Keratinocyte (primary cell): Measurements from ENCODE around the gene CELF5. TPM values are rescaled to one million over a fixed set of nuclear protein-coding genes. Genes with fewer than 3 reads are reported as not detected.
"Not testable (repeated sequence)": the region's sequence is repeated elsewhere in the genome, so short reads cannot be mapped to it uniquely, and the experiment has no call there.

Experiments
- DNase-seq: peaks from one replicate; pipeline ENCODE4 v3.0.0-alpha.2; 2011; ENCODE audit warnings: low read depth, missing footprints, low spot score
- FAIRE-seq: peaks from 2 replicates; lab custom pipeline; 2011; peaks lifted over from hg19 to GRCh38; lab: Jason Lieb, UNC
- H2AFZ ChIP-seq: 2 replicates; pipeline ENCODE4 v1.6.0; 2012; ENCODE audit warnings: low read length, control low read depth, inconsistent platforms; ENCODE audit not compliant: control insufficient read depth
- H3K27ac ChIP-seq: 2 replicates; pipeline ENCODE4 v1.5.1; 2011; ENCODE audit warnings: low read length; ENCODE audit not compliant: control insufficient read depth, insufficient read depth
- H3K27me3 ChIP-seq: 3 replicates; pipeline ENCODE4 v1.6.0; 2011; ENCODE audit warnings: low read length; ENCODE audit not compliant: control insufficient read depth, insufficient read depth; ENCODE audit errors: extremely low read depth
- H3K36me3 ChIP-seq, 2 experiments: 2 replicates in 1 of 2; 3 replicates in 1 of 2; pipeline ENCODE4 v1.5.1; 2011; ENCODE audit warnings: low read length in 2 of 2, mild to moderate bottlenecking in 1 of 2; ENCODE audit not compliant: control insufficient read depth in 2 of 2, insufficient read depth in 2 of 2; ENCODE audit errors: extremely low read depth in 1 of 2
- H3K4me1 ChIP-seq: 3 replicates; pipeline ENCODE4 v1.5.1; 2011; ENCODE audit warnings: low read length; ENCODE audit not compliant: control insufficient read depth, insufficient read depth; ENCODE audit errors: extremely low read depth
- H3K4me2 ChIP-seq: 3 replicates; pipeline ENCODE4 v1.6.0; 2011; ENCODE audit warnings: low read depth, low read length; ENCODE audit not compliant: control insufficient read depth, insufficient read depth; ENCODE audit errors: extremely low read depth
- H3K4me3 ChIP-seq, 3 experiments: fragments of 200-600 bp in 1 of 3; sonication (generic) in 1 of 3; 2 replicates in 2 of 3; 3 replicates in 1 of 3; pipeline ENCODE4 v1.5.1; 2011 to 2016; ENCODE audit warnings: low read length in 3 of 3, mild to moderate bottlenecking in 3 of 3, control low read depth in 2 of 3, inconsistent platforms in 1 of 3, low read depth in 1 of 3, mixed read lengths in 1 of 3, mixed run types in 1 of 3, moderate library complexity in 1 of 3; ENCODE audit not compliant: control insufficient read depth in 2 of 3, insufficient read depth in 2 of 3; ENCODE audit errors: extremely low read depth in 1 of 3
- H3K79me2 ChIP-seq: 2 replicates; pipeline ENCODE4 v1.6.0; 2012; ENCODE audit warnings: low read length; ENCODE audit not compliant: control insufficient read depth, insufficient read depth
- H3K9ac ChIP-seq: 3 replicates; pipeline ENCODE4 v1.6.0; 2011; ENCODE audit warnings: low read length; ENCODE audit not compliant: control insufficient read depth, insufficient read depth; ENCODE audit errors: extremely low read depth
- H3K9me1 ChIP-seq: 3 replicates; pipeline ENCODE4 v1.6.0; 2011; ENCODE audit warnings: low read length; ENCODE audit not compliant: control insufficient read depth, insufficient read depth; ENCODE audit errors: extremely low read depth
- H3K9me3 ChIP-seq: 2 replicates; pipeline ENCODE4 v1.5.1; 2012; ENCODE audit warnings: low read depth, low read length; ENCODE audit not compliant: control insufficient read depth
- H4K20me1 ChIP-seq: 3 replicates; pipeline ENCODE4 v1.6.0; 2011; ENCODE audit warnings: low read length; ENCODE audit not compliant: control insufficient read depth, insufficient read depth; ENCODE audit errors: extremely low read depth
- EZH2 ChIP-seq: IDR thresholded peaks from one replicate; pipeline ENCODE4 v1.6.1; 2012; ENCODE audit warnings: inconsistent platforms, mild to moderate bottlenecking, low read length, moderate library complexity
- dilution Hi-C: fragments of 300-500 bp; cut with MboI; formaldehyde crosslinking; loops from one replicate; pipeline ENCODE4 v1.7.0; 2020; ENCODE audit warnings: low sequenced_read_pairs; ENCODE audit not compliant: extremely low pct_ligation_motif_present
- polyA plus RNA-seq, 5 experiments: library from polyadenylated mRNA; depleted of rRNA in 3 of 5; stranded (reverse) in 3 of 5; stranded (forward) in 1 of 5; unstranded in 1 of 5; fragments of >200 nt; gene quantifications; 1 replicate in 1 of 5; 2 replicates in 3 of 5; 3 replicates in 1 of 5; pipeline versions ENCODE4 v1.2.1 to v1.2.3, GENCODE V29; 2011 to 2012; ENCODE audit warnings: missing spikeins in 2 of 5, low read depth in 1 of 5, low replicate concordance in 1 of 5
- TF ChIP-seq, protein P1 (sequence below), 3 experiments: IDR thresholded peaks in 1 of 3; conservative IDR thresholded peaks in 1 of 3; optimal IDR thresholded peaks in 1 of 3; 2 replicates in 2 of 3; 3 replicates in 1 of 3; pipeline versions ENCODE3 to v1.5.1; 2011; ENCODE audit warnings: low read length in 3 of 3, mild to moderate bottlenecking in 3 of 3, moderate library complexity in 2 of 3, control low read depth in 1 of 3, inconsistent platforms in 1 of 3; ENCODE audit not compliant: insufficient read depth in 2 of 3; ENCODE audit errors: extremely low read depth in 1 of 3

The CELF5 gene
- polyA plus RNA-seq, 1 donor (not counting 4 experiments of a cell fraction or from before 2014, with no cell fraction given), result 0.04 TPM

DNA sequence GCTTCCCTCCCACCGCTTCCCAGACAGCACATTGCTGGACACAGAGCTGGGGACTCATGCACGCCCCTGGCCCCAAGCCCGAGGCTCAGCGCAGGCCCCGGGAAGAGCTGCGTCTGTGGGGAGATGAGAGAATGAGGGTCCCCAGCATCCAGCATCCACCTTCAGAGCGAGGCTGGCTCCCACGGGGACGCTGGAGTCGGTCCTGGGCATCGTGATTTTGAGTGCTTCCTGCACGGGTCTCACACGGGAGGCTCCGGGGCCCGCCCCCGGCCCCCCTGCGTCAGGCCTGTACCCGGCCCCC is 34.0 kb upstream of the CELF5 start:
- Histone ChIP-seq H3K4me3 (no peak overlapping the region), H2AFZ (no peak overlapping the region), H3K9me1 (no peaks in the 10 kb centered on the region), H3K9me3 (no peaks in the 10 kb centered on the region), H4K20me1 (peaks cover 22% of the 10 kb centered on the region), H3K9ac (no peak overlapping the region), H3K27ac (no peak overlapping the region), H3K36me3 (peaks cover 7 to 16% of the 10 kb centered on the region in 2 experiments), H3K79me2 (peaks cover 78% of the 10 kb centered on the region), H3K4me2 (no peak overlapping the region), H3K4me1 (peaks cover 16% of the 10 kb centered on the region), H3K27me3 (no peaks in the 10 kb centered on the region)
- dilution Hi-C loops, result no loop called here
- TF ChIP-seq, protein P1, sequence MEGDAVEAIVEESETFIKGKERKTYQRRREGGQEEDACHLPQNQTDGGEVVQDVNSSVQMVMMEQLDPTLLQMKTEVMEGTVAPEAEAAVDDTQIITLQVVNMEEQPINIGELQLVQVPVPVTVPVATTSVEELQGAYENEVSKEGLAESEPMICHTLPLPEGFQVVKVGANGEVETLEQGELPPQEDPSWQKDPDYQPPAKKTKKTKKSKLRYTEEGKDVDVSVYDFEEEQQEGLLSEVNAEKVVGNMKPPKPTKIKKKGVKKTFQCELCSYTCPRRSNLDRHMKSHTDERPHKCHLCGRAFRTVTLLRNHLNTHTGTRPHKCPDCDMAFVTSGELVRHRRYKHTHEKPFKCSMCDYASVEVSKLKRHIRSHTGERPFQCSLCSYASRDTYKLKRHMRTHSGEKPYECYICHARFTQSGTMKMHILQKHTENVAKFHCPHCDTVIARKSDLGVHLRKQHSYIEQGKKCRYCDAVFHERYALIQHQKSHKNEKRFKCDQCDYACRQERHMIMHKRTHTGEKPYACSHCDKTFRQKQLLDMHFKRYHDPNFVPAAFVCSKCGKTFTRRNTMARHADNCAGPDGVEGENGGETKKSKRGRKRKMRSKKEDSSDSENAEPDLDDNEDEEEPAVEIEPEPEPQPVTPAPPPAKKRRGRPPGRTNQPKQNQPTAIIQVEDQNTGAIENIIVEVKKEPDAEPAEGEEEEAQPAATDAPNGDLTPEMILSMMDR (optimal IDR thresholded peaks at IDR 0.05 in 1 of 3, IDR thresholded peaks at IDR 0.05 in 1 of 3, conservative IDR thresholded peaks at IDR 0.05 in 1 of 3; ENCODE audit: extremely low read depth in 1 of 3, insufficient read depth in 2 of 3, low read length in 3 of 3), result no peak
- TF ChIP-seq EZH2, result no peak
- FAIRE-seq (no peak), DNase-seq (no peak)

DNA sequence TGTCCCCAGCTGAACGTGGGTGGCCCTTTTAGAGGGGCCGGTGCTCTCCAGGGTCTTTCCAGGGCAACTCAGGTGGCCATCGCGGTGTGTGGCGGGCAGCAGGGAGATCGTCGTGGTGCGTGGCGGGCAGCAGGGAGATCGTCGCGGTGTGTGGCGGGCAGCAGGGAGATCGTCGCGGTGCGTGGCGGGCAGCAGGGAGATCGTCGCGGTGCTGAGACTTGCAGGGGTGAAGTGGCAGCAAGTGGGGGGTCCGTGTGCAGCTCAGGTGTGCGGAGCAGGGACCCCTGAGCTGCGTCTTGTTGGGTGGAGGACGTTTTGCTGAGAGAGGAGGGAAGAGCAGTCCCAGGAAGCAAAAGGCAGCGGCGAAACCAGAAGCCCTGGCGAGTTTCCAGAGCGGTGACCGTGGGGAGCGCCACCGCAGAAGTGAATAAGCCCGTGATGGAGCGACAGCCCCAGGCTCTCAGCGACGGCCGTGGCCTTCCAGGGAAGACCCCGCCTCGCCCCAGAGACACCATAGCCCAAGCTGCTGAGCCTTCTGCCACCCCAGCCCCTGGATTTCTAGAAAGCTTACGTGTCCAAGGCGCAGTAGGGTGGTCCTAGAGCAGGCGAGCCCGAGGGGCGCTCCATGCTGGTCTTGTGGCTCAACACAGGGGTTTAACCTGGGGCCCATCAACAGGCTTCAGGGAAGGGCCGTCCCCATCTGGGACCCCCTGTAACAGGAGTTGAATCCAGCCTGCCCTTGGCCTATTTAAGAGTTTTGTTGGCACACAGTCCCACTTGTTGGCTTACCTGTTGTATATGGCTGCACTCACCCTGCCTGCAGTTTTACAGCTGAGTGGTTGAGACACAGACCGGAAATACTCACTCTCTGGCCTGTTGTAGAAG is 33.3 kb upstream of the CELF5 start:
- Histone ChIP-seq H3K27ac (no peak overlapping the region), H3K9me3 (no peaks in the 10 kb centered on the region), H3K36me3 (peaks cover 7 to 16% of the 10 kb centered on the region in 2 experiments), H4K20me1 (peaks cover 22% of the 10 kb centered on the region), H3K9ac (no peak overlapping the region), H3K9me1 (no peaks in the 10 kb centered on the region), H3K27me3 (no peaks in the 10 kb centered on the region), H3K4me3 (no peak overlapping the region), H3K79me2 (peaks cover 75% of the 10 kb centered on the region), H2AFZ (no peak overlapping the region), H3K4me1 (peaks cover 16% of the 10 kb centered on the region), H3K4me2 (no peak overlapping the region)
- no peak for TF ChIP-seq EZH2
- TF ChIP-seq, protein P1 (optimal IDR thresholded peaks at IDR 0.05 in 1 of 3, IDR thresholded peaks at IDR 0.05 in 1 of 3, conservative IDR thresholded peaks at IDR 0.05 in 1 of 3; ENCODE audit: extremely low read depth in 1 of 3, insufficient read depth in 2 of 3, low read length in 3 of 3), result no peak
- FAIRE-seq (no peak), DNase-seq (no peak)
- dilution Hi-C loops, result no loop called here

GRCh38 chr19:3191806-3192104 is 32.7 kb upstream of the CELF5 start:
- Histone ChIP-seq H3K36me3 (peaks cover 9 to 18% of the 10 kb centered on the region in 2 experiments), H3K79me2 (peaks cover 69% of the 10 kb centered on the region), H3K4me1 (peaks cover 14% of the 10 kb centered on the region), H4K20me1 (peaks cover 22% of the 10 kb centered on the region)
- H3K9me1 ChIP-seq, H3K27me3 ChIP-seq, H3K4me3 ChIP-seq, H3K9me3 ChIP-seq, FAIRE-seq, dilution Hi-C loops, DNase-seq, H2AFZ ChIP-seq, H3K9ac ChIP-seq, H3K27ac ChIP-seq, H3K4me2 ChIP-seq: not testable (repeated sequence)
